ENCODE data around the gene MAPKAP1.

The MAPKAP1 gene

DNA sequence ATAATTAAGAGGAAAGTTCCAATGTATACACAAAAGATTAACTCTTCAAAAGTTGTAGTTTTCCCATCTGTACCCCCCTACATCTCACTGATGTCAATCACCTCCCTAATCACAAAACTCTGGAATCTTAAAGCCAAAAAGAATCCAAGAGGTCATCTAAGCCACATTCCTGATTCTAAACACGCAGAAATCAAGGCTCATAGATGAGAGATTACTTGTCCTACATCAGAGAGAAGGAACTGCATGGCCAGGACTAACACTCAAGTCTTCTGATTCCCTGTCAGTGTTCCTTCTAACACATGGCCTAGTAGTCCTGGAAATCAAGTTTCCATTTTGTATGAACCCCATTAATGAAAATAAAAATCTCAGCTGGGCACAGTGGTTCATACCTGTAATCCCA is 58.7 kb downstream of the MAPKAP1 start:
- DNase-seq (ENCODE audit: low read depth) = no peak
- TF ChIP-seq, protein P1, sequence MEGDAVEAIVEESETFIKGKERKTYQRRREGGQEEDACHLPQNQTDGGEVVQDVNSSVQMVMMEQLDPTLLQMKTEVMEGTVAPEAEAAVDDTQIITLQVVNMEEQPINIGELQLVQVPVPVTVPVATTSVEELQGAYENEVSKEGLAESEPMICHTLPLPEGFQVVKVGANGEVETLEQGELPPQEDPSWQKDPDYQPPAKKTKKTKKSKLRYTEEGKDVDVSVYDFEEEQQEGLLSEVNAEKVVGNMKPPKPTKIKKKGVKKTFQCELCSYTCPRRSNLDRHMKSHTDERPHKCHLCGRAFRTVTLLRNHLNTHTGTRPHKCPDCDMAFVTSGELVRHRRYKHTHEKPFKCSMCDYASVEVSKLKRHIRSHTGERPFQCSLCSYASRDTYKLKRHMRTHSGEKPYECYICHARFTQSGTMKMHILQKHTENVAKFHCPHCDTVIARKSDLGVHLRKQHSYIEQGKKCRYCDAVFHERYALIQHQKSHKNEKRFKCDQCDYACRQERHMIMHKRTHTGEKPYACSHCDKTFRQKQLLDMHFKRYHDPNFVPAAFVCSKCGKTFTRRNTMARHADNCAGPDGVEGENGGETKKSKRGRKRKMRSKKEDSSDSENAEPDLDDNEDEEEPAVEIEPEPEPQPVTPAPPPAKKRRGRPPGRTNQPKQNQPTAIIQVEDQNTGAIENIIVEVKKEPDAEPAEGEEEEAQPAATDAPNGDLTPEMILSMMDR (IDR thresholded peaks at IDR 0.05; ENCODE audit: insufficient read depth, low read depth, low read length, missing control alignments) = no peak
- H3K4me3 ChIP-seq (ENCODE audit: low read length) = no peak overlapping the region

DNA sequence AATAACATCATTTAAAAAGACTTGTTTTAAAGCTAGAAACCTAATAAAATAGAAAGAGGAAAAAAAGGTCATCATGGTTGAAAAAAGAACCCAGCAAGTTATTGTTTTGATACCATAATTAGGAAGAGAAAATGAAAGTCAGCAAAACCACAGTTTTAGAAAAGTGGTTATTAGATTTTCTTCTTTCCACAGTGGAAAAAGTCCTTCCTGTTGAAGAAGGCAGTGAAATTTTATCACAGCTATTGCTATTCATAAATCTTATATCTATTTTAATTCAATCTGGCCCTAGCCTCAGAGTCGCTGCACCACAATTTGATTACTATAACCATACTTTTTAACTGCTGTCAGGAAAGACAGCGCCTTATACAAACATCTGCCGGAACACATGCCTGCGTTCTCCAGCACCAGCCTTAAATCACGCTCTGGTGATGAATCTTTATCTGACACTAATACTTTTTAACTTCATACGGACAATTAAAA is 60.3 kb downstream of the MAPKAP1 start:
- TF ChIP-seq, protein P1 (IDR thresholded peaks at IDR 0.05; ENCODE audit: insufficient read depth, low read depth, low read length, missing control alignments) = no peak
- no peak for DNase-seq (ENCODE audit: low read depth)
- H3K4me3 ChIP-seq (ENCODE audit: low read length) = no peak overlapping the region

DNA sequence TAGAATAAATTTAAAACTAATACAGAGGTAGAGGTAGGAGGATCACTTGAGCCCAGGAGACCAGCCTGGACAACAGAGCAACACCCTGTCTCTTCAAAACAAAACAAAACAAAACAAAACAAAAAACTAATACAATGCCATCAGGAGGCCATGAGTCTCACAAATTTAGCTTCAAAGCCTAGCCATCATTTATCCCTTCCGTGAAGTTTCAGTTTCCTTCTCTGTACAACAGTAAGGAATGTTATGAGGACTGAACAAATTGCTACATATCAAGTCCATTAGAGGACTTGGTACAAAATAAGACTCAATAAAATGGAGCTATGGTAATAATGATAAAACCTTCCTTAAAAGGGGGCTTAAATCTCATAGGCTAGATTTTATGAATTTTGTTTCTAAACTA is 60.8 kb downstream of the MAPKAP1 start:
- DNase-seq (ENCODE audit: low read depth) = no peak
- TF ChIP-seq, protein P1 (IDR thresholded peaks at IDR 0.05; ENCODE audit: insufficient read depth, low read depth, low read length, missing control alignments) = no peak
- H3K4me3 ChIP-seq (ENCODE audit: low read length) = no peak overlapping the region

DNA sequence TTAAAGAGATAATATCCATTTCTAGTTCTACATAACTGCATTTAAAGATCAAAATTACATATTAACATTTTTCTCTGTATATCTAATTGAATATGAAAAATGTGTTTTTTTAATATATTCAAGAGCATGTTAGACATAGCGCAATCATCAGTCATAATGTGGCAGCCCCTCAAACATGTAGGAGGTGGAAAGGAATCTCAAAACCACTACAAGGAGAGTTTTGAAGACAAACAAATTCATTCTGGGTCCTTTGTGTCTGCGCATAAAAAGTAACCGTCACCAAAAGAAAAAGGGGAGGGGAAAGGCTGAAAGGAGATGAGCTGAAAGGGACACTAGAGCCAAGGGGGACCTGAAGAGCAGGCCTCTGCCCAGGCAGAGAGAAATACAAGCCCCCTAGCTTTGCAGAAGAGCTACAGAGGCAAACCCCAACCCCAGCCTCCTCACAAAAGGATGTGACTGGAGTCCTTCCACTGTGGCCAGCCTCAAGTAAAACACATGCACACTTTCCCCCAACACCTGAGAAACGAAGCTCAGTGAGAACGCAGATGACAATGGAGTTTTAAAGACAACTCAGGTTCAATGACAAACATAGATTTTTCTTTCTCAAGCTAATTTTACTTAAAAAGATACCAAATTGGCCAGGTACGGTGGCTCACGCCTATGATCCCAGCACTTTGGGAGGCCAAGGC is 62.0 kb downstream of the MAPKAP1 start:
- no peak overlapping the region for H3K4me3 ChIP-seq (ENCODE audit: low read length)
- TF ChIP-seq, protein P1 (IDR thresholded peaks at IDR 0.05; ENCODE audit: insufficient read depth, low read depth, low read length, missing control alignments) = no peak
- DNase-seq (ENCODE audit: low read depth) = no peak

DNA sequence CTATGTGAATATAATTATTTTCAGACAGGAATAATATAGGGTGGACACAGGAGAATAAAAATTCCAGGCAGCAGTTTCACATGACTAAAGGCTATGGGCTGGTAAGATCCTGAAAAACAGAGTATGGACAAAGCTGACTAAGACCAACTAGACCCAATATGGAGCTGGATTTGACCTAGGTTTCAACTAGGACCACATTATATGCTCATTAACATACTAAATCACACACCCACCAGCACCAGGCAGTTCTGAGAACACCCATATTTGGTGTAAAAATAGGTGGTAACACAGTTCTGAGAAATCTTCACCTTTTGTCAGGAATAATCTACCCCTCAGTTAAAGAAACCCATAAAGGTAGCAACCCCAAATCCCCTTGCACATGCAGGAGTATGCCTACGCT is 64.7 kb downstream of the MAPKAP1 start:
- H3K4me3 ChIP-seq (ENCODE audit: low read length) = no peak overlapping the region
- no peak for DNase-seq (ENCODE audit: low read depth)
- TF ChIP-seq, protein P1 (IDR thresholded peaks at IDR 0.05; ENCODE audit: insufficient read depth, low read depth, low read length, missing control alignments) = no peak

DNA sequence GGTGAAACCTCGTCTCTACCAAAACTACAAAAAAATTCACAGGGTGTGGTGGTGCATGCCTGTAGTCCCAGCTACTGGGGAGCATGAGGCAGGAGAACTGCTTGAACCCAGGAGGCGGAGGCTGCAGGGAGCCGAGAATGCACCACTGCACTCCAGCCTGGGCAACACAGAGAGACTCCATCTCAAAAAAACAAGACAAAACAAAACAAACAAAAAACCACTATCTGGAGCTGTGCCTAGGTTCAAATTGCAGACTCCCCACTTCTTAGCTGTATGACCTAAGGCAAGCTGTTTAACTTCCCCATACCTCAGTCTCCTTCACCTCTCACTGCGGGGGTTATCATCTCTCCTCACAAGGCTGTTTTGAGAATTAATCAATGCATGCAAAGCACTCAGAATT is 68.0 kb downstream of the MAPKAP1 start:
- TF ChIP-seq, protein P1 (IDR thresholded peaks at IDR 0.05; ENCODE audit: insufficient read depth, low read depth, low read length, missing control alignments) = no peak
- DNase-seq (ENCODE audit: low read depth) = no peak
- no peak overlapping the region for H3K4me3 ChIP-seq (ENCODE audit: low read length)
